Measurements from ENCODE around the gene ZNF521. TPM values are rescaled to one million over a fixed set of nuclear protein-coding genes. Genes with fewer than 3 reads are reported as not detected.

Gene ZNF521
- total RNA-seq, 1 donor from 2014 or later: 51.4 TPM

- no peaks in the 10 kb centered on the region for H3K27me3 Mint-ChIP-seq (ENCODE audit: low read depth)
- H3K4me3 Mint-ChIP-seq: no peak overlapping the region
- no peak overlapping the region for H3K27ac Mint-ChIP-seq
- no peak for TF ChIP-seq CTCF (IDR thresholded peaks at IDR 0.05; ENCODE audit: unreplicated experiment)
- H3K36me3 Mint-ChIP-seq: no peaks in the 10 kb centered on the region
- H3K9me3 Mint-ChIP-seq: no peaks in the 10 kb centered on the region
- no peak for DNase-seq (ENCODE audit: low spot score in 2 of 2, unreplicated experiment in 2 of 2)
- H3K4me1 Mint-ChIP-seq: peaks cover 11% of the 10 kb centered on the region
Observed at GRCh38 chr18:25097057-25097456, 254.9 kb downstream of the ZNF521 start.

- Mint-ChIP-seq H3K4me1 (peaks cover 24% of the 10 kb centered on the region), H3K4me3 (no peak overlapping the region), H3K27ac (no peak overlapping the region), H3K9me3 (no peaks in the 10 kb centered on the region), H3K27me3 (ENCODE audit: low read depth) (no peaks in the 10 kb centered on the region), H3K36me3 (peaks cover 11% of the 10 kb centered on the region)
- no peak for TF ChIP-seq CTCF (IDR thresholded peaks at IDR 0.05; ENCODE audit: unreplicated experiment)
- DNase-seq (ENCODE audit: low spot score in 2 of 2, unreplicated experiment in 2 of 2): no peak
Observed at GRCh38 chr18:25093141-25093540, 258.8 kb downstream of the ZNF521 start.

GRCh38 chr18:25089470-25089869, 262.5 kb downstream of the ZNF521 start:
- DNase-seq (ENCODE audit: low spot score in 2 of 2, unreplicated experiment in 2 of 2): no peak
- no peak overlapping the region for H3K4me3 Mint-ChIP-seq
- peak overlapping the region; percentile 56 for H3K27ac Mint-ChIP-seq
- H3K4me1 Mint-ChIP-seq: peaks cover 24% of the 10 kb centered on the region
- no peak for TF ChIP-seq CTCF (IDR thresholded peaks at IDR 0.05; ENCODE audit: unreplicated experiment)
- H3K36me3 Mint-ChIP-seq: peaks cover 13% of the 10 kb centered on the region
- no peaks in the 10 kb centered on the region for H3K27me3 Mint-ChIP-seq (ENCODE audit: low read depth)
- no peaks in the 10 kb centered on the region for H3K9me3 Mint-ChIP-seq

- no peak for DNase-seq (ENCODE audit: low spot score in 2 of 2, unreplicated experiment in 2 of 2)
- no peak overlapping the region for H3K4me3 Mint-ChIP-seq
- no peaks in the 10 kb centered on the region for H3K9me3 Mint-ChIP-seq
- no peak for TF ChIP-seq CTCF (IDR thresholded peaks at IDR 0.05; ENCODE audit: unreplicated experiment)
- peaks cover 22% of the 10 kb centered on the region for H3K4me1 Mint-ChIP-seq
- no peak overlapping the region for H3K27ac Mint-ChIP-seq
- H3K36me3 Mint-ChIP-seq: peaks cover 13% of the 10 kb centered on the region
- H3K27me3 Mint-ChIP-seq (ENCODE audit: low read depth): no peaks in the 10 kb centered on the region
Observed at GRCh38 chr18:25086876-25087275, 265.1 kb downstream of the ZNF521 start.

GRCh38 chr18:25081001-25081400, 271.0 kb downstream of the ZNF521 start:
- Mint-ChIP-seq H3K27ac (no peak overlapping the region), H3K4me1 (peaks cover 46% of the 10 kb centered on the region), H3K4me3 (no peak overlapping the region), H3K9me3 (no peaks in the 10 kb centered on the region), H3K36me3 (peaks cover 2% of the 10 kb centered on the region), H3K27me3 (ENCODE audit: low read depth) (no peaks in the 10 kb centered on the region)
- no peak for TF ChIP-seq CTCF (IDR thresholded peaks at IDR 0.05; ENCODE audit: unreplicated experiment)
- DNase-seq (ENCODE audit: low spot score in 2 of 2, unreplicated experiment in 2 of 2): no peak

- DNase-seq (ENCODE audit: low spot score in 2 of 2, unreplicated experiment in 2 of 2): no peak
- Mint-ChIP-seq H3K9me3 (no peaks in the 10 kb centered on the region), H3K27ac (peak overlapping the region; percentile 32), H3K36me3 (peaks cover 2% of the 10 kb centered on the region), H3K4me1 (peaks cover 54% of the 10 kb centered on the region), H3K4me3 (peak overlapping the region; percentile 0), H3K27me3 (ENCODE audit: low read depth) (no peaks in the 10 kb centered on the region)
- TF ChIP-seq CTCF (IDR thresholded peaks at IDR 0.05; ENCODE audit: unreplicated experiment): no peak
Observed at GRCh38 chr18:25080211-25080610, 271.8 kb downstream of the ZNF521 start.

Measured in mesothelial cell of epicardium (in vitro differentiated cells).